HG03432 (cell line): ENCODE measurements around the gene FSIP1.

ENCODE experiments used
- ATAC-seq: cut with Tn5 transposase; IDR thresholded peaks from one replicate; pipeline ENCODE4 v1.9.1; 2021; ENCODE audit warnings: mild to moderate bottlenecking, moderate library complexity; ENCODE audit not compliant: unreplicated experiment

FSIP1 gene

DNA sequence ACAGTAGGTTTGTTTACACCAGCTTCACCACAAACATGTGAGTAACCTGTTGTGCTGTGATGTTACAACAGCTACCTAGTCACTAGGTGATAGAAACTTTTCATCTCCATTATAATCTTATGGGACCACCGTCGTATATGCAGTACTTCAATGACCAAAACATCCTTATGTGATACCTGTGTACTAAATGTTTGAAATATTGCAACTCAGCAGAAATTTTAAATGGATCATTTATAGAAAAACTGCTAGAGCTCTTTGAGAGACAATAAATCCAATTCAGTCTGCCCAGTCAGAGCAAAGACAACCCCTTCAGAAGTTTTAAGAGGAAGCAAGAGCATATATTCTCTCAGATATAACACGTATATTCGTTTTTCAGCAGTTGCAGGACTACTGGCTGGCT, 128.3 kb downstream of the FSIP1 start:
- ATAC-seq = no peak

DNA sequence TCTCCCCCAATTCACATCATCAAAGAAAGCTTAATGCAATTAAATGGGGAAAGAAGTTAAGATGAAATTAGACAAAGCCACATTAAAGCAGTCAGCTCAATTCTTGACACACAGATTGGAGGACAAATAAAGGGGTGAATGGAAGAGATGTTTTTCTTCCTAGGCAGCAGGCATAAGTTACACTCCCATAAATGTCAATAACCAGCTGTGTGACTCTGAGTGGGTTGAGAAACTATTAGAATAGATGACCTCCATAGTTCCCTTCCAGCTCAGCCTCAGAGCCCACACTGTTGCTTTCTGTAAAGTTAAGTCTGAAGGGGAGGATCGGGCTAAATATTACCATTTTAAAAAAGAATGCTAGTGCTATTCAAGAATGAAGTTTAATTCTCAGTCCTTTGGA, 130.8 kb downstream of the FSIP1 start:
- ATAC-seq = no peak

DNA sequence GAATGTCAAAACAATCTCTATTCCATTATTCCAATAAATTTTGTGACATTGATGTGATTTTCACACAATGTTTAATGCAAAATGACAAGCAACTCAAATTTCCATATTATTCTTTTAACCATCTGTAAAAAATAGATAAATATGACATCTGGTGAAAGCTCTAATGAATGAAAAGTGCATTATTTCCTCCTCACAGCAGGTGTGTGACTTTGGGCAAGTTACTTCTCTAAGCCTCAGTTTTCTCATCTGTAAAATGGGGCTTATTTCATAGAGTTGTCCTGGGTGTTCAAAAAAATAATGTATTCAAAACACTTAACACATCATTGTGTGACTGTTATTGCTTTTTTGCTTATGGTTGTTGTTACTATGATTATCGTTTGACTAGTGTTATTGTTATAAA, 131.3 kb downstream of the FSIP1 start:
- no peak for ATAC-seq

DNA sequence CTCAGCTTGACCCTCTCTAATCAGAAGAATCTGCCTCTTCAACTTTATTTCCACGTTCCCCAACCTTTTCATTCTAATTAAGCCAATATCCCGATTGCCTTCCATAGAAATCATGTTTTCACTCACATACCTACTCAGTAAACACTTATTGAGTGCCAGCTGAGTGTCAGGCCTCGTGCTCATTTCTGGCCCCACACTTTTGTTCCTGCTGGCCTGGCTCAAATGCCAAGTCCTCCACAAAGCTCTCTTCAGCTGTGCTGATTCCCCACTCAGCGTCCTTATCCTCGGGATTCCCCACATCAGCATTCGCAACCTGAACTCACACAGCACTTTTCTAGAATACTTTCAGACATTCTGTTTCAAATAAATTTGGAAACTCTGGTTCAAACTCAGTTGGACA, 132.9 kb downstream of the FSIP1 start:
- no peak for ATAC-seq

DNA sequence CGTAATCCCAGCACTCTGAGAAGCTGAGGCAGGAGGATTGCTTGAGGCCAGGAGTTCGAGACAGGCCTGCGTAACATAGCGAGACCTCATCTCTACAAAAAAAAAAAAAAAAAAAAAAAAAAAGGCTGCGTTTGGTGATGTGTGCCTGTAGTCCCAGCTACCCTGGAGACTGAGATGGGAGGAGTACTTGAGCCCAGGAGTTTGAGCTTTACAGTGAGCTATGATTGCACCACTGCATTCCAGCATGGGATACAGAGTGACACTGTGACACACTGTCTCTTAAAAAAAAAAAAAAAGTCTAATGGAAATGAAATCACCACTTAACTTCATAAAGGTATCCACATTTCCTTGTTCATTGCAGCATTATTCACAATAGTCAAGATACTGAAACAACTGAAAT, 136.2 kb downstream of the FSIP1 start:
- ATAC-seq = no peak

DNA sequence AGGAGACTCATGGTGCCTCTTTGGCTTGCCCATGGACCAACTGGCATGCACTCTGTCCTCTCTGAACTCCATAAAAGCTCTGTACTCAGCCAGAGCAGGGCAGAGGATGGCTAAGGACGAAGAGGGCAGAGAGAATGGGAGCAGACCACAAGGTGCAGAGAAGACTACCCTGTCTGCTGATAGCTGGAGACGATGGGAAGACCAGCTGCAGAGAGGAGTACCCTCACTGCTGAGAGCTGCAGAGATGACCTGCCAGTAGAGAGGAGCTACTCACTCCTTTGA, 136.7 kb downstream of the FSIP1 start:
- no peak for ATAC-seq

DNA sequence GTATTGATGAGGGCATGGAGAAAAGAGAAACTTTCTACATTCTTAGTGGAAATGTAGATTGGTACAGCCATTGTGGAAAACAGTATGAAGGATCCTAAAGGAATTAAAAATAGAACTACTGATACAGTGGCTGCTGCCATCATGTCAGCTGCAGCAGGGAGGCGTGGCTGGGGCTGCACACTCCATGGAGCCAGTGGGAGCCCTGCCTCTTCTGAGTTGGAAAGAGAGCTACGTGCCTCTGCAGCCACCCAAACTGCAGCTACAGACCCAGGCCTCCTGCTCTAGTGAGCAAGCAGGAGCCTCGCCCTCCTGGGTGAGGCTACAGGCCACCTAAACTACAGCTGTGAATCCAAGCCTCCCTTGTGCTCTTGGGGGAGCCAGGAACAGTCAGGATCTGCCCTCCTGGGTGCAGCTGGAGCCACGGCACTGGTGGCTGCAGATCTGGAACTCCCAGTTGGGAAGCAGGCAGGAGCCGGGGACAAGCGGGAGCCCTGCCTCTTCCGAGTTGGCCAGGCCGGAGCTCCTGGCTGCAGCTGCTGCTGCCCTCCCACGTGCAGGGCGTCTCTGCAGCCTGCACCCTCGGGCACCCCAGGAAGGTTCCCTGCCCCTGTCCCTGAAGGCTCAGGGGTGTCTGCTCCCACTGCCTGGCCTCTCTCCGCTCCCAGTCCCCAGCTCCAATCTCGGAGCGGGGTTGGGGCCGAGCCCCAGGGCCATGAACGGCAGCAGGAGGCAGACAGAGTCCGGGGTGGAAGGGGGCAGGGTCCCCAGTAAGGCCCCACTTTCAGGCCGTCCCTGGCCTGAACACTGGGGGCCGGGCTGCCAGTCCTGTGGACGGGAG, 137.3 kb downstream of the FSIP1 start:
- ATAC-seq = no peak

DNA sequence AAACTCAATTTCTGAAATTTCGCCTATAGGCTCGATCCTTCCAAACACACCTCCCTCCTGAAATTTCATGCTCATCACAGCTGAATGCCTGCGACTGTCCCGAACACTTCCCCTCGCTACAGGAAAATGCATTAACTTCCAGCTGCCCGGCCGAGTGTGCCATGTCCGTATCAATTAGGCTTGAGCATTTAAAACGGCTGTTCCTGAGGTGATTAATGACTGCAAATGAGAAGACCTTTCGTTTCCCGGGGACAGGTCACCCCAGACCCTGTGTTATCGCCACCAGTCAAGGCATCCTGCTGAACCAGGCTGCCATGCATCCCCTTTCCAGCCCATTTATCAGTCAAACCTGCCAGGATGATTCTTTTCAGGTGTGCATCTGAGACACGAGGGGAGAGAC, 138.5 kb downstream of the FSIP1 start:
- no peak for ATAC-seq

DNA sequence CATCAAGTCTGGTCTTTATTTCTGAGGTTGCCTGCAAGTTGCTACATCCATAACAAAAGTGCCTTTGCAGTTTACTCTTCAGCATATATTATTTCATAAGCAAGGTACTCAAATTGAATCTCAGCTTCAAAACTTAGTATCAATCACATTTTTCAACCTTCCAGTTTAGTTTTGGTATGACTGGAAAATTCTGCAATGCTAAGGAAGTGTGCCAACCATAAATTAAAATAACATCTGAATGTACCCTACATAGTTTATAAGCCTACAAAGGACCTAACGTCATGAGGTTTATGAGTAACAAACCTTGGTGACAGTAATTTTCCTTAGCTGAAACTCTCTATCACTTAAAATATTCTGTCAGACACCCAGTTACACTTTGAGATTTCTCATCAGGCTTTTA, 138.9 kb downstream of the FSIP1 start:
- ATAC-seq = no peak

DNA sequence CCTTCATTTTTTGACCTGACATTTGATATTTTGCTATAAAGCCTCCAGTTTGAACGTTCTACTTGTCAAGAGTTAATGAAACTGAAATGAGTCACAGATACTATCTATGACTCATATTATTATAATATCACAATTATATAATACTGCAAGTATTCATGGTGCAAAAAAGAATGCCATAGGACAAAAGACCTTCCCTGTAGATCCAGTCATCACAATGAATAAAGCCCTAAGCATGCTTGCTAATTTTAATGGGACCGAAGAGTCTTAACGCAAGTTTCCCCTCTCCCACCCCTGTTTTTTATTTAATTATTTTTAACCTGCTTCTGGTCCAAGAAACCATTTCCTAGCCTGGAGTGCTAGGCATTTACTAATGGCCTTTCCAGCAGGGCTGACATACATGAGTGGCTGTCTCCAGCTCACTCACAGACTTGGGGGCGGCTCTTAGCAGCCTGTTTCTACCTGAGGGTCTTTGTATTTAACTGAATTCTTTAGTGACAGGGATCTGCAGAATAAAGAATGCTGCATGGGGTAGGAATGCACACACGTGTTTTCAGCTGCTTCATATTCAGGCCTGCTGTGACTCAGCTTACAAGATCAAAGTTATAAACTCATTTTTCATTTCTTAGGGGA, 140.5 kb downstream of the FSIP1 start:
- no peak for ATAC-seq

DNA sequence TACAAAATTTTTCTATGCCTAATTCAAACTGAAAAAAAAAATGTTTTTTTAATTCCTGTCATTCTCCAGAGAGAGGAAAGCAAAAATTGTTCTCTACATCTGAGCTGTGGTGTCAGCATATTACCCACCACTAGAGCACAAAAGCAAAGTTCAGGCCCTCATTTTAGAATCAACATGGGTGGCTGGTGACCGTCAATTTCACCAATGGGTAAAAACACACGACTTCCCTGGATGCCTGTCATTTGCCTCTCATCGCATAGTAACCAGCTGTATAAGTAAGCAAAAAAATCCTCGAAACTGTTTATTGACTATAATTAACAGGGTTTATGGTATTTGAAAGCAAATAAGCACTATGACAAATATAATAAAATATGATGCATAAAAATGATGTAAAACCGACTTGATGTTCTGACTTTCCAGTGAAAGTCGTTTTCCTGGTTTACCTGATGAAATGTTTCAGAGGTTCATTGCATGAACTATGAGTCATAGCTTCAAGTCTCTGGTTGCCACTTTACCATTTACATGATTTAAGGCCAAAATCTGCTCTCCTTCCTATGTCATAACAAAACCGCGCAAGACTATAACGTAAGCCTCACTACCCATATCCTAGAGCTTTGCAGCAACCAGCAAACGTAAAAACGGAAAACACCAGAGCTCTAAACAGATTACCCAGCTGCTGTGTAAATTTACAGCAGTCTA, 141.3 kb downstream of the FSIP1 start:
- no peak for ATAC-seq

DNA sequence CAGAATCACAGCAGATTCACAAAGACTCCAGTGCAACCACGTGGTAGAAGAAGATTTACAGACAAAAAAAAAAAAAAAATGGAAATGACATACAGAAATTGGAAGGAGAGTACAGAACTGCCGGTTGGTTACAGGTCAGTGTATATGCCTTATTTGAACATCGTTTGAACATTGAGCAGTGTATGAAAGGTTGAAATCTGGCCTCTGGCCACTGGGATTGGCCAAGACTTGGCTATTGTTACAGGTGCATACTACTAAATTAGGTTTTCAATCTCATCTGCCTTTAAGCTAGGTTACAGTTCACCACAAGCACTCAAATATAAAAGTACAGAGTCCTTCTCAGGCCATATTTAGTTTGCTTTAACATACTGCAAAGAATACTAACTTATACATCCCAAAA, 142.0 kb downstream of the FSIP1 start:
- ATAC-seq = no peak

DNA sequence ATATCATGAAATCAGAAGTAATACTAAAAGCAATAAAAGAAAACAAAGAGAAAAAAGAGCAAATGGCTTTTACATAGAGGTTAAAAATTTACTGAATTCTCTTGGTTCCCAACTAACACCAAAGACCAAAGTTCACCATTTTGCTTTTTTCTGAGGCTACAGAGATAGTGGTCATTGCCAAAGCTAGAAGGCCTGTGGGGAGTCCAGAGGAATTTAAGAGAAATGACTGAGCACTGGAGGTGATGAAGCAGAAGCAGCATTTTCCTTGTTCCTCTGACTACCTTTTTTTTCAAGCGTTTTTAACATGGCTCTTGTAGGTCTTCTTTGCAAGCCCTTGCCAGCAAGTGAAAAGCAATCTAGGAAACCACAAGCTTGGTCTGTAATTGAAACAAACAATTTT, 143.6 kb downstream of the FSIP1 start:
- ATAC-seq = no peak

DNA sequence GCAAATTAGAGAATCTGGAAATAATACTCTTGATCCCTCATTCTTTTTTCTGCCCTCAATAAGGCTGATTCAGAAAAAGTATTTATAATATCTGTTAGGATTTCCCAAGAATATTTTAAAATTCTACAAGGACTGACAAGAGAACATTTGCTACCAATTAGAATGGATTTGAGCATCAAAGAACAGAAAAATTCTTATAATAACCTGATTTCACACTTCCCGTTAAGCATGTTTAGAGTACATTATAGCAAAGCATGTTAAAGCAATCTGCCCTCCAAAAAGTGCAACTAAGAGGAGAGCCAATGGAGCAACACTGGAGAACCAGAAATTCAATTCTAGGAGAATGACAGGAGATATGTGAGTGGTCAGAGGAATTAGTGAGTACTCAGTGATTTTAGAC, 144.6 kb downstream of the FSIP1 start:
- no peak for ATAC-seq

DNA sequence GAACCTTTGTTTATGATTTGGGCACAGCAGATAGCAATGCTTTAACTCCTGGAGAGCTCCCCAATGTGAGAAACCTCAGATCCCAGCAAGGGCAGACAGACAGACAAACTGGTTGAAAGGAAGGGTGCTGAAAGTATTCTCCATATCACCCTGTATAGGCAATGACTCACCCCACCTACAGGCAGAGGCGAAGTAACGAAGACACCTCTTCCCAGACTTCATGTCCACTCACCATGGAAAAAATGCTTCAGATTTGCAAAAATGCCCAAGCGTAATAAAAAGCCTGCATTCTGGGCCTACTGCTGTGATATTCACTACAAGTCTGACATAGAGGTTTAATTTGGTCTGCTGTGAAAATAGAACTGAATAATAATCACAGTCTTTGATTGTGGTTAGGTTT, 151.3 kb downstream of the FSIP1 start:
- no peak for ATAC-seq

DNA sequence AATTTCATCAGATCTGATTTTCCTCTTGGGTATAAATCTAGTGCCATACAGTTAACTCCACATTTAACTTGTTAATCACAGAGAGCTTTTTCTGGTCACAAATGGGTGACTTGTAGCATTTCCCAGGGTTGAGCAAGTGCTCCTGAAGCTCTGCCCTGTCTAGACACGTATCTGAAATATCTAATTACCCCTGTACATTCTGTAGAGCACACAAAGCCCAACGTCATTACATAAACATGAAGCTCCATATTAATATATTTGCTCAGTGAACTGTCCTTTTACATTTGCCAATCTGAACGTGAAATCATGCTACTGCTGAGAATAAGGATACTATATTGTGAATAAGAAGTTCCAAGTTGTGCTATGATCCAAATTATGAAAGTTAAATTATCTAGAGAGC, 152.7 kb downstream of the FSIP1 start:
- no peak for ATAC-seq

DNA sequence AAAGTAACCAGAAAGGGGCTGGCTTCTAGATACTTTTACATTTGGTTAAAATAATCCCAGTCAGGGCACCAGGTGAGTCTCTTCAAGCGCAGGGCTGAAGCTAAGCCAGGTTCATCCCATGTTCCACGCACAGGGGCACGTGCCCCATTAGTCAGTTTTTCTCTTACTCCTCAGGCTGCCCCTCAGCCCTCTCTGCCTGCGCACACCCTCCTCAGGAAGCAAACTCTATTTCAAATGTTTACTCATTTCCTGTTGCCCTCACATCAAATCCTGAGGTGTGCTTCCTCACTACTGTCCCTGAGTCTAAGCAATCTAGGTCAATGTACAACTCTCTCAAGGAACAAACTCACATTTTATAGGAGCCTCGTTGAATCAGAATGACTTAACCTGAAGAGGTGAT, 153.3 kb downstream of the FSIP1 start:
- peak; percentile 42 for ATAC-seq

DNA sequence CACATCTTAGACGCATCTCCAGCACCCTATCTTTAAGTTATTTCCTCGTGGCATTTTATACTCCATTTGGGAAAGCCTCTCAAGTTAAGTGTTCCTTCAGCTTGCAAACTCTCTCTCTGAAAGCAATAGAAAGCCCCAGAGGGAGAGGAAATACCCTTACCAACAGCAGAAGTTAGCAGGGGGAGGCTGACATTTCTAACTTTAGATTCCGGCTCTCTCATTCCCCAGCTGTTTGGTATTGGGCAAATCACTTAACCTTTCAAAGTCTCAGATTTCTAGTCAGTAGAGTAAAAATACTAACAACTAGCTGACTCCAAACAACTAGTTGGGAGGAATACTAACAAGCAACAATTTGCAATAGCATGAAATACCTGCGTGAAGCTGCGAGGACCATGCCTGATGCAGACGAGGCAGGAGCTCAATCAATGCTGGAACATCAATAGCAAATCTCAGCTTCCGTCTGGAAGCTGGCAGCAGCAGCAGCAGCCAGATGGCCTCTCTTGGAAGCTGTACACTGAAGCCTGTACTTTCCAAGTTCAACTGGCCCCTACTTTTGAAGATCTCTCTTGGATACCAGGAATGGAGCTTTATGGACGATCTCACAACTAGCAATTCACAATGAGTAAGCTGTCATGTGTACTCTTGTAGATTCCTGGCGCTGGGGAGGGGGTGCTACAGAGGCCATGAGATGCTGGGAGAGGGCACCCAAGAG, 153.9 kb downstream of the FSIP1 start:
- ATAC-seq = no peak

DNA sequence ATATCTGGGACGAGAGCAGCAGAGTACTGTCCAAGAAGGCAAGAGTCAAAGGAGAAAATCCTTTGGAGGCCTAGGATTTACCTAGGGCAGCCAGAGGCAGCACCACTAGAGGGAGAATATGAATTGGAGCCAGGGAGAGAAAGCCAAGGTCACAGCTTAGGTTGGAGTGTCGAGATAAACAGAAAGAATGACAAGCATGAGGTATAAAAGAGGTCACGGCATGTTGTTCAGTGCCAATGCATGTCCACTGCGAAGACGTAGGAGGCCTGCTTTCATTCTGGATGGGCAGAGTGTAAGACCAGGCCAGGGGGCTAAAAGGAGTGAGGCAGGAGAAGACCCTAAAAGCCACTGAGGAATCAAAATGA, 154.5 kb downstream of the FSIP1 start:
- no peak for ATAC-seq

DNA sequence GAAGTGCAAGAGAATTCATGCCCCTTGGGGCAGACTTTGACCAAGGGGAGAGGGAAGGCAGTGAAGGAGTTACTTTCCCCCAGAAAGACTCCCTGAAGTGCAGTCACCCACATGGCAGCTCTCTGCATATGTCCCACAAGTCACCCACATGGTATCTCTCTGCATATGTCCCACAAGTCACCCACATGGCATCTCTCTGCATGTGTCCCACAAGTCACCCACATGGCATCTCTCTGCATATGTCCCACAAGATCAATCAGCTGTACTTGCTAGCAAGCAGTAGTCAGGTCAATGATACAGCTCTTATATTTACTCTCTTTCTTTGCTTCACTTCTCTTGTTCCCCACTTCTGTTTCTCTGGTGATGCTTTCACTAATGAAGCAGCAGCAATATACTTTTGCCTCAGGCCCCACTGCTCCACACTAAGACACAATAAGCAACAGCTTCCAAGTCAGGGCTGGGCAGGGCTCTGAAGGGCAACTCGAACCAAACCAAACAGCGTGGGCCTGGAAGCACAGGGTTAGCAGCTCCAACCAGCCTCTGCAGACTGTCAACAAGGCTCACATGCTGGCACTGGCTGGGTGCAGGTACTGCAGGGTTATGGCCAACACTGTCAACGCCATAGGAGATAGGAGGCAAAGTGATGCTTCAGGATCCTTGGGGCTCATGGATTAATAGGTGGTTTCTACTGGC, 155.0 kb downstream of the FSIP1 start:
- no peak for ATAC-seq

DNA sequence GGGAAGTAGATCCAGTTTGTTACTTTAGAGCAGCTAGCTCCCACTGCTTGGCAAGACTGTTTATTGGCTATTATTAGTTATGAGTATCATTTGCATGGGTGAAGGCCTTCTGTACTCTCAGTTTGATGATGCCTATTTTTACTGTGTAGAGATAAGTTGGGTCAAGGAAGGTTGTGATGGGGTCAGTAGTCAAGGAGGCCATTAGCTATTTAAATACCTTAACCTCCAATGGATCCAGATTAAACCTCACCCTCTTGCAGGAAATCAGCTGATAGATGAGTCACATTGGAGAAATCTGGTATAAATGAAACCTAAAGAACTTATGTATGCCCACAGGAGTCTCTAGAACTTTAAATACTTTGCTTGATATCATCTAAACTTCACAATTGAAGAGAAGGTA, 156.8 kb downstream of the FSIP1 start:
- ATAC-seq = no peak
